Activated CD4-positive, alpha-beta memory T cell treated with anti-CD3 and anti-CD28 coated beads for 36 hours (primary cell): Measurements from ENCODE around the gene EOMES. TPM values are rescaled to one million over a fixed set of nuclear protein-coding genes. Genes with fewer than 3 reads are reported as not detected.

Experiments
- total RNA-seq, 2 experiments: library from RNA; stranded (reverse); gene quantifications; one replicate each; pipeline ENCODE4 v1.2.3, GENCODE V29; 2021

Gene EOMES
- total RNA-seq, 2 experiments from 2014 or later = 1.4 to 1.5 TPM

Other genes with a start within 250 kb of the EOMES start
- gene SLC4A7, start 237.9 kb downstream of the EOMES start, total RNA-seq = 10 to 100 TPM; 62.1 to 62.3 TPM